ENCODE results near the gene RPL21.
A peak's percentile ranks its signal among the peaks of the same experiment; 100 is the strongest.

The RPL21 gene

DNA sequence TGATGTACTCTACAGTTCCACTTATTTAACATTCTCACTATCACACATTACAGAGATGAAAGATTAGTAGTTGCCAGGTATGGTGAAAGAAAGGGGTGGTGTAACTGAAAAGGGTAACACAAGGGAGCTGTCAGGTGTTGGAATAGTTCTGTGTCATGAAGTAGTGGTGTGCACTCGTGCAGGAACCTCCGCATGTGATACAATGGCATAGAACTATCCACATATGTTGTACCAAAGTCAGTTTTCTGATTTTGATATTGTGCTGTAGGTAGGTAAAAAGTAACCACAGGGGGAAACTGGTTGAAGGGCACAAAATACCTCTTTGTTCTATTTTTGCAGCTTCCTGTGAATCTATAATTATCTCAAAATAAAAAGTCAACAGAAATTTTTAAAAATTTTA is 24.4 kb upstream of the RPL21 start:
- H3K4me3 ChIP-seq (ENCODE audit: low read length), result no peak overlapping the region
- H3K36me3 ChIP-seq (ENCODE audit: control insufficient read depth, low read depth, low read length), result no peaks in the 10 kb centered on the region
- H3K4me1 ChIP-seq (ENCODE audit: control insufficient read depth, low read depth, low read length), result no peaks in the 10 kb centered on the region
- peaks cover 35% of the 10 kb centered on the region for H3K27me3 ChIP-seq (ENCODE audit: control insufficient read depth, insufficient read depth, low read length)
- no peak overlapping the region for H3K9ac ChIP-seq (ENCODE audit: low read length)
- no peak overlapping the region for H3K27ac ChIP-seq (ENCODE audit: low read length)
- H3K9me3 ChIP-seq (ENCODE audit: control insufficient read depth, low read depth, low read length), result peaks cover 6% of the 10 kb centered on the region

DNA sequence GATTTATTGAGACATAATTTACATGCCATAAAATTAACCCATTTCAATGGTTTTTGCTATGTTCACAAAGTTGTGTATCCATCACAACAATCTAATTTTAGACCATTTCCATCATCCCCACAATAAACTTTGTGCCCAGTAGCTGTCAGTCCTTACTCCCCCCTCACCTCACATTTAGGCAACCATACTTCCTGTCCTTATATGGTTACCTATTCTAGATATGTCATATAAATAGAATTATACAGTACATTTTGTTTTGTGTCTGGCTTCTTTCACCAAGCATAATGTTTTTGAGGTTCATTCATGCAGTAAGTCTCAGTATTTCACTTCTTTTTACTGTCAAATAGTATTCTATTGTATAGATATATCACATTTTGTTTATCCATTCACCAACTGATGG is 23.2 kb upstream of the RPL21 start:
- H3K27me3 ChIP-seq (ENCODE audit: control insufficient read depth, insufficient read depth, low read length), result peaks cover 24% of the 10 kb centered on the region
- H3K9me3 ChIP-seq (ENCODE audit: control insufficient read depth, low read depth, low read length), result peaks cover 6% of the 10 kb centered on the region
- H3K4me1 ChIP-seq (ENCODE audit: control insufficient read depth, low read depth, low read length), result no peaks in the 10 kb centered on the region
- no peak overlapping the region for H3K4me3 ChIP-seq (ENCODE audit: low read length)
- H3K9ac ChIP-seq (ENCODE audit: low read length), result no peak overlapping the region
- H3K27ac ChIP-seq (ENCODE audit: low read length), result no peak overlapping the region
- H3K36me3 ChIP-seq (ENCODE audit: control insufficient read depth, low read depth, low read length), result no peaks in the 10 kb centered on the region

DNA sequence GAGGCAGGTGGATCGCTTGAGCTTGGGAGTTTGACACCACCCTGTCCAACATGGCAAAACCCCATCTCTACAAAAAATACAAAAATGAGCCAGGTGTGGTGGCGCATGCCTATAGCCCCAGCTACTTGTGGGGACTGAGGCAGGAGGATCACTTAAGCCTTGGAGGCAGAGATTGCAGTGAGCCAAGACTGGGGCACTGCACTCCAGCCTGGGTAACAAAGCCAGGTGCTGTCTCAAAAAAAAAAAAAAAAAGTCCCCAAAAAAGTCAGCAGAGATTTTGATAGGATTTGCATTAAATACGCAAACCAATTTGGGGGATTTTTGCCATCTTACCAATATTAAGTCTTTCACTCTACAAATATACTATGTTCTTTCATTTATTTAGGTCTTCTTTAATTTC is 21.7 kb upstream of the RPL21 start:
- Histone ChIP-seq H3K27ac (ENCODE audit: low read length) (no peak overlapping the region), H3K4me1 (ENCODE audit: control insufficient read depth, low read depth, low read length) (no peaks in the 10 kb centered on the region)

DNA sequence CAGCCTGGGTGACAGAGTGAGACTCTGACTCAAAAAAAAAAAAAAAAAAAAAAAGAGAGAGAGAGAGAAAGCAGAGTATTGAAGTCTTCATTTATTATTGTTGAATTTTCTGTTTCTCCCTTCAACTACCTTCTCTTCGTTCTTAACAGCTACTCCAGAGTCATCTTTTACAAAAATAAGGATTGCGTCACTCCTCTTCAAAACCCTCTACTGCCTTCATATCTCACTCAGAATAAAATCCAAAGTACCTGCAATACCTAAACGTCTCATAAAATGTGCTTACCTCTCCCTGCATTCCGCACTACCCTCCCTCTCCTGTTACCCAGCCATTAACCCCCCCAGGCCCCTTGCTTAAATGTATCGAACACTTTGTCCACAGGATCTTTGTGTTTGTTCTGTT is 17.4 kb upstream of the RPL21 start:
- Histone ChIP-seq H3K36me3 (ENCODE audit: control insufficient read depth, low read depth, low read length) (no peaks in the 10 kb centered on the region), H3K9me3 (ENCODE audit: control insufficient read depth, low read depth, low read length) (no peaks in the 10 kb centered on the region), H3K9ac (ENCODE audit: low read length) (no peak overlapping the region), H3K27me3 (ENCODE audit: control insufficient read depth, insufficient read depth, low read length) (no peaks in the 10 kb centered on the region), H3K27ac (ENCODE audit: low read length) (no peak overlapping the region), H3K4me1 (ENCODE audit: control insufficient read depth, low read depth, low read length) (no peaks in the 10 kb centered on the region), H3K4me3 (ENCODE audit: low read length) (no peak overlapping the region)

More for the DNA sequence above, 21.7 kb upstream of the RPL21 start:
- Histone ChIP-seq H3K4me3 (ENCODE audit: low read length) (no peak overlapping the region), H3K27me3 (ENCODE audit: control insufficient read depth, insufficient read depth, low read length) (peaks cover 14% of the 10 kb centered on the region), H3K9me3 (ENCODE audit: control insufficient read depth, low read depth, low read length) (peaks cover 6% of the 10 kb centered on the region), H3K36me3 (ENCODE audit: control insufficient read depth, low read depth, low read length) (no peaks in the 10 kb centered on the region), H3K9ac (ENCODE audit: low read length) (no peak overlapping the region)

DNA sequence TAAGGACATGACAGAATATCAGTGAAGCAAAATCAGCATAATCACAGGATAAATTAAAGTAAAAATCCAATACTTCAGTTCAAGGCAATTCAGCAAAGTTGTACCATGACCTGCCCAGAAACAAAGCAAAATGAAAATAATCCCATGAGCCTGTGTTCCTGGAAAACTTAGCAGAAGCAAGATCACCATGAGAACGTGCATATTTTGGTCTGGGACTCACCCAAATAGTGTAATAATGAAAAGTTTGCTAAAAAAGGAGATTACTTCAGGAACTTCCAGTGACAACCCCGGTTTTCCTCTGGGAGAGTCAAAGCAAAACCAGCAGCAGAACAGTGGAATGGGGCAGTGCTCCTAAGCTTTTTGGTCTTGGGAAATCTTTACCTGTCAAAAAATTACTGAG is 14.9 kb upstream of the RPL21 start:
- Histone ChIP-seq H3K27ac (ENCODE audit: low read length) (no peak overlapping the region), H3K27me3 (ENCODE audit: control insufficient read depth, insufficient read depth, low read length) (no peaks in the 10 kb centered on the region), H3K4me3 (ENCODE audit: low read length) (no peak overlapping the region), H3K9ac (ENCODE audit: low read length) (peak overlapping the region; percentile 9), H3K36me3 (ENCODE audit: control insufficient read depth, low read depth, low read length) (no peaks in the 10 kb centered on the region), H3K4me1 (ENCODE audit: control insufficient read depth, low read depth, low read length) (no peaks in the 10 kb centered on the region), H3K9me3 (ENCODE audit: control insufficient read depth, low read depth, low read length) (no peaks in the 10 kb centered on the region)

DNA sequence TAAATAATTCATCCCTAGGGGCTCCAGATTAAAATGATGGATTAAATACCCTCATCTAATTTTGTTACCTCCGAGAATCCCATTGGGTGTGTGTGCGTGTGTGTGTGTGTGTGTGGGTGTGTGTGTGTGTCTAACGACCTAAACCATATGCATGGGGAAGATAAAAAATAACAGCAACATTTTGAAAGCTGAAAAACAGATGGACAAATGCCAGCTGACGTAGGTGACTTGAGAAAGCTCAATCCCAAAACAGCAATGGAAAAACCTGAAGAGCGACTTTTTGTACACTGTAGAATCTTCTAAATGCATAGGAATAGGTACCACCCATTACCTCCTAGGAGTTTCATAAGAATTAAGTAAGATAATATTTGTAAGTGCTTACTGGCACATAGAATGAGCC is 8.7 kb upstream of the RPL21 start:
- no peaks in the 10 kb centered on the region for H3K27me3 ChIP-seq (ENCODE audit: control insufficient read depth, insufficient read depth, low read length)
- no peak overlapping the region for H3K9ac ChIP-seq (ENCODE audit: low read length)
- peaks cover 21% of the 10 kb centered on the region for H3K4me1 ChIP-seq (ENCODE audit: control insufficient read depth, low read depth, low read length)
- H3K4me3 ChIP-seq (ENCODE audit: low read length), result no peak overlapping the region
- no peaks in the 10 kb centered on the region for H3K9me3 ChIP-seq (ENCODE audit: control insufficient read depth, low read depth, low read length)
- H3K36me3 ChIP-seq (ENCODE audit: control insufficient read depth, low read depth, low read length), result no peaks in the 10 kb centered on the region
- no peak overlapping the region for H3K27ac ChIP-seq (ENCODE audit: low read length)

DNA sequence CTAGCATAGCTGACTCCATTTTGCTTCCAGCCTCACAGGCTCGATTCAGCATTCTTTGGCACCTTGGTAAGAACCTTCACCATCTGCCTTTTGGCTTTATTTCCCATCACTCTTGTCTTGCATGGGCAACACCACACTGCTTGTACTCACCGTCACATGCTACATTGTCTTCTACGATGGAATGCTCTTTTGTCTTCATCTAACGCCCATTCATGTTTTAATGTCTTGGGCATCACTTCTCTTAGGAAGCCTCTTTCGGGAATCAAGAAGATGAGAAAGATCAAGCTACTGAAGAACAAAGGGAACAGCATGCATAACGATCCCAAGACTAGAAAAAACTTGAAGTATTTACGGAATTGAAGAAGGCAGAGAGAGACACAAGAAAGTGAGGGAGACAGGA is 5.7 kb upstream of the RPL21 start:
- Histone ChIP-seq H3K36me3 (ENCODE audit: control insufficient read depth, low read depth, low read length) (no peaks in the 10 kb centered on the region), H3K27ac (ENCODE audit: low read length) (peak overlapping the region; percentile 31), H3K9me3 (ENCODE audit: control insufficient read depth, low read depth, low read length) (no peaks in the 10 kb centered on the region), H3K4me3 (ENCODE audit: low read length) (no peak overlapping the region), H3K9ac (ENCODE audit: low read length) (peak overlapping the region; percentile 28), H3K27me3 (ENCODE audit: control insufficient read depth, insufficient read depth, low read length) (no peaks in the 10 kb centered on the region), H3K4me1 (ENCODE audit: control insufficient read depth, low read depth, low read length) (peaks cover 21% of the 10 kb centered on the region)

DNA sequence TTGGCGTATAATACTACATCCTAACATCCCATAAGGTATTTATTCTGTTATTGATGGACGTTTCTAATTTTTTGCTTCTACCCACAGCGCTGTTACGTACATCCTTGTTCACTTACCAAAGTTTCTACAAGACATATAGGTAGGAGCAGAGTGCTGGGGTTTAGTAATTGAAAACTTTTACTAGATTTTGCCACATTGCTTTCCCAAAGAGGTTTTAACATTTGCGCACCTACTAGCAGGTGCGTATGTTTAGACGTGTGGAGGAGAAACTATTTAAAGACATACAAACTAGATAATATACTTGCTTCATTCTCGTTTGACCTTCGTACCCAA is 559 bp upstream of the RPL21 start:
- H3K36me3 ChIP-seq (ENCODE audit: control insufficient read depth, low read depth, low read length), result peaks cover 30% of the 10 kb centered on the region
- H3K9me3 ChIP-seq (ENCODE audit: control insufficient read depth, low read depth, low read length), result no peaks in the 10 kb centered on the region
- H3K4me1 ChIP-seq (ENCODE audit: control insufficient read depth, low read depth, low read length), result peaks cover 17% of the 10 kb centered on the region
- H3K9ac ChIP-seq (ENCODE audit: low read length), result peak overlapping the region; percentile 100
- H3K27me3 ChIP-seq (ENCODE audit: control insufficient read depth, insufficient read depth, low read length), result no peaks in the 10 kb centered on the region
- H3K27ac ChIP-seq (ENCODE audit: low read length), result peak overlapping the region; percentile 95
- peak overlapping the region; percentile 99 for H3K4me3 ChIP-seq (ENCODE audit: low read length)

DNA sequence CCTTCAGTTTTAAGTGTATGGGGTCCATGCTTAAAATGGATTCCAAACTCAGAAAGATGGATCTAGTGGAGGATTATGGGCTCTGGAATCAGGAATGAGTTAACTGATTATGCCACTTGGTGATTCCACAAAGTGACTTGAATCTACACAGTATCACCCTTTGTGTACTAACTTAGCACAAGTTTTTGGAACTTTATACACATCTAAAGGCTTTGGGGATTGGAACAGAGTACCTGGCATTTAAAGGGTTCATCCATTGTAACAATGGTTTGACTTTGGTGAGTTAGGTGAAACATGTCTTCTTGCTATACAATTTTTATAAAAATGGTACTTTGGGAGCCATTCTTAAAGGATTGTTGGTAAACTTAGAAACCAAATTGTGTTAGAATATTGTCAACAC is 1.1 kb downstream of the RPL21 start:
- Histone ChIP-seq H3K27me3 (ENCODE audit: control insufficient read depth, insufficient read depth, low read length) (no peaks in the 10 kb centered on the region), H3K4me3 (ENCODE audit: low read length) (peak overlapping the region; percentile 99), H3K27ac (ENCODE audit: low read length) (peak overlapping the region; percentile 95), H3K9ac (ENCODE audit: low read length) (peak overlapping the region; percentile 100), H3K4me1 (ENCODE audit: control insufficient read depth, low read depth, low read length) (peaks cover 11% of the 10 kb centered on the region), H3K36me3 (ENCODE audit: control insufficient read depth, low read depth, low read length) (peaks cover 47% of the 10 kb centered on the region), H3K9me3 (ENCODE audit: control insufficient read depth, low read depth, low read length) (no peaks in the 10 kb centered on the region)

DNA sequence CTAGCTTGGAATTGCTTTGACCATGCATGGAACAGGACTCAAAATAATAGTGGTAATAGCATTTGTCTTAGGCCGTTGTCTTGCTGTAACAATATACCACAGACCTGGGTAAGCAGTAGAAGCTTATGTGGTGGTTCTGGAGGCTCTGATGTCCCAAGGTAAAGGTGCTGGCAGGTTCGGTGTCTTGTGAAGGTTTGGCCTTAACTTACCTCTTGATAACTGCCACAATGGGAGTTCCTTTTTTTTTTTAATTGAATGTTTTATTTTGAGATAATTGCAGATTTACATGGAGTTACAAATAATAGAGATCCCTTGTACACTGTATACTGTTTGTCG is 5.8 kb downstream of the RPL21 start:
- Histone ChIP-seq H3K4me3 (ENCODE audit: low read length) (no peak overlapping the region), H3K4me1 (ENCODE audit: control insufficient read depth, low read depth, low read length) (peaks cover 11% of the 10 kb centered on the region), H3K36me3 (ENCODE audit: control insufficient read depth, low read depth, low read length) (peaks cover 68% of the 10 kb centered on the region), H3K27me3 (ENCODE audit: control insufficient read depth, insufficient read depth, low read length) (no peaks in the 10 kb centered on the region), H3K9ac (ENCODE audit: low read length) (no peak overlapping the region), H3K27ac (ENCODE audit: low read length) (no peak overlapping the region), H3K9me3 (ENCODE audit: control insufficient read depth, low read depth, low read length) (no peaks in the 10 kb centered on the region)

DNA sequence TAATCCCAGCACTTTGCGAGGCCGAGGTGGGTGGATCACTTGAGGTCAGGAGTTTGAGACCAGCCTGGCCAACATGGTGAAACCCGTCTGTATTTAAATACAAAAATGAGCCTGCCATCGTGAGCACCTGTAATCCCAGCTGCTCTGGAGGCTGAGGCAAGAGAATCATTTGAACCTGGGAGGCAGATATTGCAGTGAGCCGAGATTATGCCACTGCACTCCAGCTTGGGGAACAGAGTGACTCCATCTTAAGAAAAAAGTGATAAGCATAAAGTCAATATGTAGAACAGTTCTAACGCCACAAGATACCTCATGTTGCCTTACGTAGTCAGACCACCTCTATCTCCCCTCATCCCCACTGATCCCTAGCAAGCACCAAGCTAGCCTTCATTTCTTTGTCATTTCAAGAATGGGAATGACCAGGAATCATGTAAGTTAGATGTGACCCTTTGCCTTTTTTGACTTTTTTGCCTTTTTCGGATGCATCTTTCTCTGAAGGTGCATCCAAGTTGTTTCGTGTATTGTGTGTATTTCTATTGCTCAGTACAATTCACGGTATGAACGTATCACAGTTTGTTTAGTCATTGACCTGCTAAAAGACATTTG is 6.4 kb downstream of the RPL21 start:
- no peaks in the 10 kb centered on the region for H3K27me3 ChIP-seq (ENCODE audit: control insufficient read depth, insufficient read depth, low read length)
- peaks cover 9% of the 10 kb centered on the region for H3K4me1 ChIP-seq (ENCODE audit: control insufficient read depth, low read depth, low read length)
- H3K27ac ChIP-seq (ENCODE audit: low read length), result no peak overlapping the region
- no peak overlapping the region for H3K4me3 ChIP-seq (ENCODE audit: low read length)
- no peaks in the 10 kb centered on the region for H3K9me3 ChIP-seq (ENCODE audit: control insufficient read depth, low read depth, low read length)
- H3K9ac ChIP-seq (ENCODE audit: low read length), result no peak overlapping the region
- peaks cover 68% of the 10 kb centered on the region for H3K36me3 ChIP-seq (ENCODE audit: control insufficient read depth, low read depth, low read length)

DNA sequence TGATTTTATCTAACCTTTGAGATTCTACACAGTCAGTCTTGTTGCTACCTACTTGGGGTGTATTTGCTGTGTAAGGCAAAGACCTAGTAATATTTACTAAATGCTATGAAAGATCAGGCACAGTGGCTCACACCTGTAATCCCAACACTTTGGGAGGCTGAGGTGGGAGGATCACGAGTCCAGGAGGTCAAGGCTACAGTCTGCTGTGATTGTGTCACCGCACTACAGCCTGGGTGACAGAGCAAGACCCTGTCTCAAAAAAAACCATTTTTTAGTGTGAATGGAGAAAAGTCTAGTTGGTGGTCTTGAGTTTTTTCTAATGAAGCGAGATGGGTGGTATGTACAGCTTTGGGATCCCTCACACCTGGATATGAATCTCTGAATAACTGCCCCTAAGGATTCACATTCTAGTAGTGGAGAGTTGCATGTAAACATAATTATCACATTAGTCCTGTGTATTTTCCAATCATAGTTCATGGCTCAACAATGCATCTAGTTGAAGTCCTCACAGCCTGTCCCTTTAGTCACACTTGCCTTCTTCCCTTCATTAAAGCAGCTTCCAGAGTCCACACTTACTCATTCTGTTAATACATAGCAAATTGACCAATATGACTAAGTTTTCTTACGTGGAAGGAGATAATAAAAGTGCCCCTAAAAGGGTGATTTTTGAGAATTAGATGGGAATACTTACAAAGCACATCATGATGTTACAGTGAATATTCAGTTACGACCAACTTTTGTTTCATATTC is 7.5 kb downstream of the RPL21 start:
- H3K4me1 ChIP-seq (ENCODE audit: control insufficient read depth, low read depth, low read length), result no peaks in the 10 kb centered on the region
- peaks cover 58% of the 10 kb centered on the region for H3K36me3 ChIP-seq (ENCODE audit: control insufficient read depth, low read depth, low read length)
- H3K4me3 ChIP-seq (ENCODE audit: low read length), result no peak overlapping the region
- no peak overlapping the region for H3K9ac ChIP-seq (ENCODE audit: low read length)
- no peak overlapping the region for H3K27ac ChIP-seq (ENCODE audit: low read length)
- H3K9me3 ChIP-seq (ENCODE audit: control insufficient read depth, low read depth, low read length), result no peaks in the 10 kb centered on the region
- no peaks in the 10 kb centered on the region for H3K27me3 ChIP-seq (ENCODE audit: control insufficient read depth, insufficient read depth, low read length)
